Choroid plexus epithelial cell (primary cell): ENCODE data around the gene MAST2.
"Not testable (repeated sequence)": the region's sequence is repeated elsewhere in the genome, so short reads cannot be mapped to it uniquely, and the experiment has no call there.

Source experiments
- DNase-seq: peaks from one replicate; pipeline ENCODE4 v3.0.0-alpha.2; 2010; ENCODE audit warnings: low read depth
- H3K4me3 ChIP-seq: 2 replicates; pipeline ENCODE4 v1.5.1; 2011; ENCODE audit warnings: low read depth, mild to moderate bottlenecking, control low read depth, low read length, moderate library complexity
- CTCF ChIP-seq: conservative IDR thresholded peaks from 2 replicates; pipeline ENCODE4 v1.5.1; 2011; ENCODE audit warnings: low read depth, mild to moderate bottlenecking, control low read depth, inconsistent platforms, low read length, moderate library complexity

Gene MAST2

DNA sequence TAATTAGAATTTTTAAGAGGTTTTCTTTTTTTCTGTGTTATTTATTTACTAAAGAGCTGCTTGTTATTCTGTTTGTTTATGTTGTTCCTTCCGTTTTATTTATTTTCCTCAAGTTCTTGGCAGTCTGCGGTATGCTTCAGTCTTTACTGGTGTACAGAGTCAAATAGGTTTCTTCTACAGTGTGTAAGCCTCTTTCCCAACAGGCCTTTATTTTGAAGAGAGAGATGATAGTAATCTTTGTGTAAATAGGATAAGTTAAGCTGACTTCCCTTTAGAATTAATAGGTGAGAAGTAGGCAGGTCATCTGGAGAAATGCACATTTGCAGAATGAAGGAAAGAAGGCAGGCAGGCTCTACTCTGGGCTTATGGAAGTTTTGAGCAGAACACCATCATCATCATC is 23.8 kb downstream of the MAST2 start:
- TF ChIP-seq CTCF = no peak
- H3K4me3 ChIP-seq = no peak overlapping the region
- DNase-seq = no peak

GRCh38 chr1:45828841-45829240 is 25.4 kb downstream of the MAST2 start:
- no peak for DNase-seq
- TF ChIP-seq CTCF = no peak
- no peak overlapping the region for H3K4me3 ChIP-seq

DNA sequence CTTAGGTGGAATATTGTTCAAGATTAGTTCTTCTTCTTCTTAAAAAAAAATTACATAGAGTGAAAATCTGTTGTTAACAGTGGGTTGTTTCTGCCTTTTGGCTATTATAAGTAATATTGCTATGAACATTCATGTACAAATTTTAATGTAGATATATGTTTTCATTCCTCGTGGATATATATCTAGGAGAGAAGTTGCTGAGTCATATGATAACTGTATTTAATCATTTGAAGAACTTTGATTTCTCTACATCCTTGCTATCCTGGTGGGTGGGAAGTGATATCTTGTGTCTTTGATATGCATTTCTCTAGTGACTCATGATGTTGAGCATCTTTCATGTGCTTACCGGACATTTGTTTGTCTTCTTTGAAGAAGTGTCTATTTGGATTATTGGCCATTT is 29.9 kb downstream of the MAST2 start:
- no peak for TF ChIP-seq CTCF
- DNase-seq = peak; percentile 19

GRCh38 chr1:45834689-45835088 is 31.3 kb downstream of the MAST2 start:
- TF ChIP-seq CTCF = no peak
- no peak overlapping the region for H3K4me3 ChIP-seq
- DNase-seq = no peak

More for the DNA sequence above, 29.9 kb downstream of the MAST2 start:
- H3K4me3 ChIP-seq = no peak overlapping the region

GRCh38 chr1:45836451-45836850 is 33.0 kb downstream of the MAST2 start:
- TF ChIP-seq CTCF = no peak

DNA sequence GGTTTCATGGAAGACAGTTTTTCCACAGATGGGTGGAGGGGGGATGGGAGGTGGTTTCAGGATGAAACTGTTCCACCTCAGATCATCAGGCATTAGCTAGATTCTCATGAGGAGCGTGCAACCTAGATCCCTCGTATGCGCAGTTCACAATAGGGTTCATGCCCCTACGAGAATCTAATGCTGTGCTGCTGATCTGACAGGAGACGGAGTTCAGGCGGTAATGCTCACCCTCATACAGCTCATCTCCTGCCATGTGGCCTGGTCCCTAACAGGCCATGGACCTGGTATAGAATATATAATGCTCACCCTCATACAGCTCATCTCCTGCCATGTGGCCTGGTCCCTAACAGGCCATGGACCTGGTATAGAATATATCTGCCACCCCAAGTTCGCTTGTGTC is 33.4 kb downstream of the MAST2 start:
- DNase-seq, H3K4me3 ChIP-seq: not testable (repeated sequence)

More at GRCh38 chr1:45836451-45836850, 33.0 kb downstream of the MAST2 start:
- no peak for DNase-seq
- no peak overlapping the region for H3K4me3 ChIP-seq

DNA sequence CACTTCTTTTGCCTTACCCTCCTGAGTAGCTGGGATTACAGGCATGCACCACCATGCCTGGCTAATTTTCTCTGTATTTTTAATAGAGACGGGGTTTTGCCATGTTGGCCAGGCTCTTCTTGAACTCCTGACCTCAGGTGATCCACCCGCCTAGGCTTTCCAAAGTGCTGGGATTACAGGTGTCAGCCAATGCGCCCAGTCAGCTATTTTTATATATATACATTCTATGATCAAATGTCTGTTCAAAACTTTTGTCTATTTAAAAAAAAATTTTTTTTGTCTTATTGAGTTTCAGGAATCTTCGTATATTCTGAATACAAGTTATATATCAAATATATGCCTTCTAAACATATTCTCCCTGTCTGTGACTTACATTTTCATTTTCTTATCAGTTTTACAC is 34.9 kb downstream of the MAST2 start:
- not testable (repeated sequence) for DNase-seq

DNA sequence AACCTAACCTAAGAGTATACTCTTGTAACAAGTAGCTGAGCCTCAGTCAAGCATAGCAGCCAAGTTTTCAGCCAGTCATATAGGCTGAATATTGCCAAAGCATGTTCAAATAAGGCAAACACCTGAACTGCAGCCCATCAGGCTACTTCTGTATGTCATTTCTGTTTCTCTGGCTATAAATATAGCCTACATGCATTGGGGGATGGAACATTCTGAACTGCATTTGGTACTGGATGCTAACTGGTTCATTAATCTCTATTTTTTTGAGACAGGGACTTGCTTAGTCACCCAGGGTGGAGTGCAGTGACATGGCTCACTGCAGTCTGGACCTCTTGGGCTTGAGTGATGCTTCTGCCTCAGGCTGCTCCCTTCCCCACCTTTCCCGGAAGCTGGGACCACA is 37.3 kb downstream of the MAST2 start:
- no peak for TF ChIP-seq CTCF
- DNase-seq = no peak
- no peak overlapping the region for H3K4me3 ChIP-seq

More for the DNA sequence above, 34.9 kb downstream of the MAST2 start:
- not testable (repeated sequence) for H3K4me3 ChIP-seq
